ENCODE measurements around the gene TCEAL3.

- TF ChIP-seq CTCF (IDR thresholded peaks at IDR 0.05) (no peak), POLR2A (IDR thresholded peaks at IDR 0.05; ENCODE audit: low read depth) (no peak), POLR2AphosphoS5 (IDR thresholded peaks at IDR 0.05) (no peak)
Observed at GRCh38 chrX:103616676-103617186, 9.0 kb downstream of the TCEAL3 start.
